C1 segment of cervical spinal cord (tissue), 14 donors: Measurements from ENCODE around the gene IFT27.
A peak's percentile ranks its signal among the peaks of the same experiment; 100 is the strongest.

ENCODE experiments used
- DNase-seq, 14 donors: peaks; one replicate each; lab custom pipeline; 2025; lab: John Stamatoyannopoulos, UW

Gene IFT27

GRCh38 chr22:36797374-36797773 is 21.5 kb upstream of the IFT27 start:
- DNase-seq: no peak

GRCh38 chr22:36796552-36797175 is 20.7 kb upstream of the IFT27 start:
- no peak for DNase-seq

GRCh38 chr22:36795633-36796032 is 19.7 kb upstream of the IFT27 start:
- DNase-seq: no peak

GRCh38 chr22:36790648-36791047 is 14.7 kb upstream of the IFT27 start:
- no peak for DNase-seq

GRCh38 chr22:36787204-36787988 is 11.5 kb upstream of the IFT27 start:
- no peak for DNase-seq

- DNase-seq: no peak
Measured at GRCh38 chr22:36783743-36784142, 7.8 kb upstream of the IFT27 start.

GRCh38 chr22:36781656-36782627 is 6.0 kb upstream of the IFT27 start:
- peak; percentile 19 to 81 (median 52) for DNase-seq

- no peak for DNase-seq
Measured at GRCh38 chr22:36778020-36778419, 2.1 kb upstream of the IFT27 start.

GRCh38 chr22:36776722-36777121 is 803 bp upstream of the IFT27 start:
- peak in 1 of 14 donors; percentile 21 for DNase-seq

GRCh38 chr22:36775586-36775963 is 344 bp downstream of the IFT27 start:
- DNase-seq: peak in 5 of 14 donors; percentile 9 to 62 (median 48)

GRCh38 chr22:36773935-36774334 is 2.0 kb downstream of the IFT27 start:
- peak in 1 of 14 donors; percentile 11 for DNase-seq

- no peak for DNase-seq
Measured at GRCh38 chr22:36772451-36772850, 3.5 kb downstream of the IFT27 start.

GRCh38 chr22:36771356-36772063 is 4.4 kb downstream of the IFT27 start:
- no peak for DNase-seq

- no peak for DNase-seq
Measured at GRCh38 chr22:36770513-36771231, 5.2 kb downstream of the IFT27 start.

GRCh38 chr22:36769541-36770512 is 6.1 kb downstream of the IFT27 start:
- DNase-seq: no peak

- DNase-seq: no peak
Measured at GRCh38 chr22:36768616-36769015, 7.3 kb downstream of the IFT27 start.

GRCh38 chr22:36768141-36768540 is 7.8 kb downstream of the IFT27 start:
- no peak for DNase-seq

GRCh38 chr22:36767035-36767775 is 8.7 kb downstream of the IFT27 start:
- no peak for DNase-seq

GRCh38 chr22:36765943-36766450 is 9.9 kb downstream of the IFT27 start:
- peak in 2 of 14 donors; percentile 17 to 49 for DNase-seq
